Measurements from ENCODE around the gene FBXO39.

- TF ChIP-seq POLR2A (IDR thresholded peaks at IDR 0.05) = no peak
- TF ChIP-seq CTCF (IDR thresholded peaks at IDR 0.05) = no peak
- TF ChIP-seq EP300 (IDR thresholded peaks at IDR 0.05) = no peak
These were observed 22.5 kb upstream of the FBXO39 start for GRCh38 chr17:6753546-6753945.

Data from tibial nerve (tissue), 4 donors.